RWPE1 (cell line): Measurements from ENCODE around the gene PRKCQ.

Source experiments
- CTCF ChIA-PET: fragments of 350-600 bp; sonication (Branson Sonifier 250); formaldehyde crosslinking; extraction: SDS; loops from one replicate; lab custom pipeline; 2021; lab: Yijun Ruan, JAX
- POLR2A ChIA-PET: fragments of 400-600 bp; formaldehyde crosslinking; extraction: SDS; loops from one replicate; lab custom pipeline; 2020; ENCODE audit warnings: antibody characterized with exemption; ENCODE audit not compliant: low non-redundant PET; lab: Yijun Ruan, JAX
- DNase-seq: peaks from one replicate; pipeline ENCODE4 v3.0.0; 2012; ENCODE audit warnings: low spot score
- H3K27ac ChIP-seq: fragments of 450-650 bp; 2 replicates; pipeline ENCODE4 v1.5.1; 2017
- CTCF ChIP-seq: fragments of 450-650 bp; conservative IDR thresholded peaks from 2 replicates; pipeline ENCODE4 v1.5.1; 2017; ENCODE audit warnings: low read depth, mild to moderate bottlenecking

PRKCQ gene

DNA sequence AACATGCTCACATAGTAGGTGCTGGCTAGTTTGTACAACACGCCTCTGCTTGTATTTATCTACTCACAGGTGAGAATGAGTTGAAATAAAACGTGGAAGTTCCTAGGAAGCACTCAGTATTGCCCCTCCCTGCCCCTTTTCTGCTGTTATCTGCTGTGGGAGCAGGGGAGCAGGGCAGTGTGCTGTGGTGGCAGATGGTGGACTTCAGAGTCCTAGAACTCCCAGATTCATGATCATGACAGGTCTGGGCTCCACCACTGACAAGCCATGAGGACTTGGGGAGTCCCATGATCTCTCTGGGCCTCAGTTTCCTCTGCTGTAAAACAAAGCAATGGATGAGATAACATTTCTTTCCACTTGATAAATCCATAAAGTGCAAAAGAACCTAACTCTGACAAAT, 11.6 kb upstream of the PRKCQ start:
- CTCF ChIA-PET, result interaction anchor here (1.1 kb wide), 1 partner anchor 11 kb away, joined by 3 read pairs; no protein-coding TSS in a partner anchor
- H3K27ac ChIP-seq, result no peak overlapping the region
- no peak for DNase-seq
- no peak for TF ChIP-seq CTCF
- POLR2A ChIA-PET, result no interaction called here

DNA sequence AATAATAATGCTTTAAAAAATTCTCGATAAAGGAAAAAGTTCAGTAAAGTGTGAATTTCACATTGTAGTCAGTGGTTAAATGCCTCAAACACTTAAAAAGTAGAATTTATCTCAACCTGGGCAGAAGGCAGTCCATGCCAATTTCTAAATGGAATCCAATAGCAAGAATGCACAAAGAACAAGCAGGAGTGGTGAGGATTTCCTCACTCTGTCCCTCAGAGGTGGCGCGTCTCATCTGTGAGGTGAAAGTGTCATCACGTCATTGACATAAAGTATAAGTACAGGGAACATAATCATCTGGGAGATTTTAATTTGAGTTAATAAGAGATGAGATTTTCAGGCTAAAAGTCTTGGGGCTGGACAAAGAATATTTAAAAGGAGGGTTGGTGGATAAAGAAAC, 10.0 kb upstream of the PRKCQ start:
- no peak for DNase-seq
- no peak overlapping the region for H3K27ac ChIP-seq
- TF ChIP-seq CTCF, result no peak
- ChIA-PET POLR2A (no interaction called here), CTCF (no interaction called here)

DNA sequence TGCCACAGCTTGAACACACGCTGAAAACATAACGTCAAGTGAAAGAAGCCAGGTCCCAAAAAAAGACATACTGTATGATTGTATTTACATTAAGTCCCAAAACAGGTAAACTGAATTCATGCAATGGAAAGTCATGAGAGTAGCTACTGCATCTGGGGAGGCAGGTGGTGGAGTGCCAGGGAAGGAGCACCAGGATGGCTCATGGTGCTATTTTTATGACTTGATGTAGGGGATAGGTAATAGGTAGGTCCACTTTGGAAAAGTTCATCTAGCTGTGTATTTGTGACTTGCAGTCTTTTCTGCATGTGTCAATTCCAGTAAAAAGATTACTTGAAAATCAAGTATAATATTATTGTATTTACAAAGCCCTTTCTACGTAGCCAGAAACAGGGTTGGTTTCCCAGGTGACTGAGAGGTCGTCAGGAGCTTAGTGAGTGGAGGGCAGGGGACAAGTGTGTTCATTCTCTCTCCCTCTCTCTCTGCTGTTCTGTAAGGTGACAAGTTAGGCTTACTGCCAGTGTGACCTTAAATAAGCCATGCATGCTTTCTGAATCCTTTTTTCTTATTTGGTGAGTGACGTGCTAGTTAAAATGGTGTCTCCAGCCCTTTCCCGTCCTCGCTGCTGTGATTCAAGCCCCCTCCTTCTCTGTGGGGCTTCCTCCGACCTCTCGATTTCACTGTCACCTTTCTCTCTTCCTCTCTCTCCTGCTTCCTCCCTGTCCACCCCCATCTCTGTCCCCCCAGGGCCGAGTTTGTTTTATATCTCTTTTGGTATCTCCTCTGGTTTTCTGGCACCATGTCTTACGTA, 9.4 kb upstream of the PRKCQ start:
- no peak overlapping the region for H3K27ac ChIP-seq
- CTCF ChIA-PET, result interaction anchor here (0.5 kb wide), 1 partner anchor 119 kb away, joined by 3 read pairs; no protein-coding TSS in a partner anchor
- TF ChIP-seq CTCF, result no peak
- POLR2A ChIA-PET, result no interaction called here
- no peak for DNase-seq

DNA sequence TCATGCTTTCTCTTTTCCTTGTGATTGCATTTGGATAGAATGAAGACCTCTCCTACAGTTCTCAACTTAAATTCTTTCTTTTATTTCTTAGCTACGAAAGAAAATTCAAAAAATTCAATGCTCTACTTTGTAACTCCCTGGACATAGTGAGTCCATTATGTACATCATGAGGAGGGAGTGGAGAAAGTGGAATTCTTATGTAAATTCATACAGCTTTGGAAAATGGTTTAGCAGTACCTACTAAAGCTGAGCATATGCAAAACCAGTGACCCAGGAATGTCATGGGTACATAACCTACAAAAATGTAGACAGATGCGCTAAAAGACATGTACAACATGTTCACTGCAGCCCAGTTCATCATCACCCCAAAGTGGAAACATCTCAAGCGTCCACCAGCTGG, 8.8 kb upstream of the PRKCQ start:
- ChIA-PET CTCF (interaction anchor here (0.5 kb wide), 1 partner anchor 118 kb away, joined by 3 read pairs; no protein-coding TSS in a partner anchor), POLR2A (no interaction called here)
- H3K27ac ChIP-seq, result no peak overlapping the region
- TF ChIP-seq CTCF, result no peak
- DNase-seq, result no peak

DNA sequence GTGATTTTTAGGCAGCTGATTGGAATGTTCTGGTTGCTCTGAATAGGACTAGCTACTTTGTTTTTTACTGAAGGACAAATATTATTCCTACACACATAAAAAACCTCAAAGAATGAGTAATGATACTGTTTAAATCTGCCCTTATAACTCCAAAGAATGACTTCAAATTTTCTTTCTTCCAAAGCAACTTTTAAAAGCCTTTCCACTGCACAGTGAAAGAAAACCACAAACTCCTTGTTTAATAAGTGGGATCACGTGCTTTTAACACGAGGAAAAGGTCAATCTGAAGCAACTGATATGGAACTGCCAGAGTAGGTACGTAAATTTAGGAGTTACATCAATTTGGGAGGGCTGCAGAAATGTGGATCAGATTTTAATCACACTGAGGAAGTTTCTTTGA, 8.0 kb upstream of the PRKCQ start:
- no peak for DNase-seq
- no peak for TF ChIP-seq CTCF
- H3K27ac ChIP-seq, result no peak overlapping the region
- ChIA-PET POLR2A (no interaction called here), CTCF (interaction anchor here (0.6 to 0.7 kb wide), 2 partner anchors 176 to 1397 kb away, joined by 3 to 4 read pairs; no protein-coding TSS in a partner anchor)

DNA sequence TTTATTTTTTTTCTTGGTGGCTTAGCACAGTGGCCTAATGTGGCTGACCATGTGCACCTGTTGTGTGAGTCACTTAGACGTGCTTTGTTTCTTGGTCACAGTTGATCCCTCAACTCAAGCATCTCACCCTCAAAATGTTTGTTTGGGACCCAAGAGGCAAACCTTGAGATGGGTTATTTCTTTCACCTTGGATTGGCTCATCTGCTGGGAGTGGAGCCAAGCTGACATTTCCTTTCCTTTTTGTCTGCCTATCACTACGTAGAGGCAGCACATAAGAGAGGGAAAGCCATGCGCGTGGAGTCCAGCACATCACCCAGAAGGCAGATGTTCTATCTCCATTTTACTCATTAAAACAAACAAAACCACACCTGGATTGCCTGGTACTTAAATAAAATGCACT, 6.4 kb upstream of the PRKCQ start:
- no peak overlapping the region for H3K27ac ChIP-seq
- ChIA-PET POLR2A (no interaction called here), CTCF (no interaction called here)
- no peak for DNase-seq
- no peak for TF ChIP-seq CTCF
